WTC11 (cell line): ENCODE data around the gene PCBP1. TPM values are rescaled to one million over a fixed set of nuclear protein-coding genes. Genes with fewer than 3 reads are reported as not detected.
A peak's percentile ranks its signal among the peaks of the same experiment; 100 is the strongest.

Experiments
- AFF4 ChIP-seq: sonication (generic); formaldehyde crosslinking; IDR thresholded peaks from 2 replicates; pipeline ENCODE4 v1.8.1; 2023; ENCODE audit warnings: mild to moderate bottlenecking, missing genetic modification reagents, borderline replicate concordance
- ATF6 ChIP-seq: sonication (generic); formaldehyde crosslinking; IDR thresholded peaks from 2 replicates; pipeline ENCODE4 v1.8.1; 2023; ENCODE audit warnings: mild to moderate bottlenecking, missing genetic modification reagents
- CBFB ChIP-seq: sonication (generic); formaldehyde crosslinking; IDR thresholded peaks from 2 replicates; pipeline ENCODE4 v1.8.1; 2022; ENCODE audit warnings: mild to moderate bottlenecking, low read depth, missing genetic modification reagents
- E2F1 ChIP-seq: sonication (generic); formaldehyde crosslinking; IDR thresholded peaks from 2 replicates; pipeline ENCODE4 v1.8.0; 2022; ENCODE audit warnings: mild to moderate bottlenecking, missing genetic modification reagents
- E2F4 ChIP-seq: sonication (generic); formaldehyde crosslinking; IDR thresholded peaks from 2 replicates; pipeline ENCODE4 v1.8.1; 2022; ENCODE audit warnings: low read depth, mild to moderate bottlenecking, moderate library complexity, missing genetic modification reagents, borderline replicate concordance
- ERG ChIP-seq: fragments of 250-450 bp; sonication (Bioruptor Pico); IDR thresholded peaks from 2 replicates; pipeline ENCODE4 v1.8.0; 2021; ENCODE audit warnings: mild to moderate bottlenecking
- FOXJ3 ChIP-seq: sonication (generic); formaldehyde crosslinking; IDR thresholded peaks from 2 replicates; pipeline ENCODE4 v1.9.0; 2021; ENCODE audit warnings: missing genetic modification reagents, mild to moderate bottlenecking, borderline replicate concordance
- FOXK1 ChIP-seq: sonication (generic); formaldehyde crosslinking; IDR thresholded peaks from 2 replicates; pipeline ENCODE4 v1.8.0; 2022; ENCODE audit warnings: mild to moderate bottlenecking, moderate library complexity, missing genetic modification reagents
- GRHL2 ChIP-seq: fragments of 250-450 bp; sonication (Bioruptor Pico); IDR thresholded peaks from 2 replicates; pipeline ENCODE4 v1.8.0; 2022; ENCODE audit warnings: mild to moderate bottlenecking, moderate library complexity; ENCODE audit not compliant: insufficient replicate concordance, severe bottlenecking
- IRF1 ChIP-seq: sonication (generic); formaldehyde crosslinking; IDR thresholded peaks from 2 replicates; pipeline ENCODE4 v1.8.0; 2023; ENCODE audit warnings: missing genetic modification reagents
- KAT7 ChIP-seq: sonication (generic); formaldehyde crosslinking; IDR thresholded peaks from 2 replicates; pipeline ENCODE4 v1.8.1; 2023; ENCODE audit warnings: missing genetic modification reagents, mild to moderate bottlenecking, borderline replicate concordance
- MAX ChIP-seq: sonication (generic); formaldehyde crosslinking; IDR thresholded peaks from 2 replicates; pipeline ENCODE4 v1.8.0; 2022; ENCODE audit warnings: mild to moderate bottlenecking, missing genetic modification reagents
- MYBL2 ChIP-seq: sonication (generic); formaldehyde crosslinking; IDR thresholded peaks from 2 replicates; pipeline ENCODE4 v1.8.1; 2023; ENCODE audit warnings: mild to moderate bottlenecking, moderate library complexity, missing genetic modification reagents
- NR2C2 ChIP-seq: sonication (generic); formaldehyde crosslinking; IDR thresholded peaks from 2 replicates; pipeline ENCODE4 v1.8.0; 2022; ENCODE audit warnings: mild to moderate bottlenecking, missing genetic modification reagents
- PRRX2 ChIP-seq: fragments of 250-450 bp; sonication (Bioruptor Pico); IDR thresholded peaks from 2 replicates; pipeline ENCODE4 v1.8.0; 2021; ENCODE audit warnings: mild to moderate bottlenecking
- SMAD4 ChIP-seq: sonication (generic); formaldehyde crosslinking; IDR thresholded peaks from 2 replicates; pipeline ENCODE4 v1.8.0; 2022; ENCODE audit warnings: mild to moderate bottlenecking, missing genetic modification reagents
- SP1 ChIP-seq: sonication (generic); formaldehyde crosslinking; conservative IDR thresholded peaks from 2 replicates; pipeline ENCODE4 v1.8.1; 2022; ENCODE audit warnings: missing genetic modification reagents
- USF1 ChIP-seq: sonication (generic); formaldehyde crosslinking; IDR thresholded peaks from 2 replicates; pipeline ENCODE4 v1.8.0; 2022; ENCODE audit warnings: mild to moderate bottlenecking, missing genetic modification reagents
- ZNF121 ChIP-seq: sonication (generic); formaldehyde crosslinking; IDR thresholded peaks from 2 replicates; pipeline ENCODE4 v1.8.0; 2023; ENCODE audit warnings: missing genetic modification reagents
- ZNF263 ChIP-seq: sonication (generic); formaldehyde crosslinking; IDR thresholded peaks from 2 replicates; pipeline ENCODE4 v1.8.1; 2022; ENCODE audit warnings: low read depth, mild to moderate bottlenecking, moderate library complexity, missing genetic modification reagents
- ZNF416 ChIP-seq: fragments of 250-450 bp; sonication (Bioruptor Pico); IDR thresholded peaks from 2 replicates; pipeline ENCODE4 v1.9.0; 2021; ENCODE audit warnings: mild to moderate bottlenecking, inconsistent platforms
- ZNF671 ChIP-seq: fragments of 250-450 bp; sonication (Bioruptor Pico); IDR thresholded peaks from 2 replicates; pipeline ENCODE4 v1.8.0; 2021; ENCODE audit warnings: mild to moderate bottlenecking
- total RNA-seq: library from RNA; stranded (reverse); gene quantifications from 3 replicates; pipeline ENCODE4 v1.2.3, GENCODE V29; 2021

PCBP1 gene
- total RNA-seq, 1 experiment from 2014 or later: 489 TPM

GRCh38 chr2:70086278-70086837 is 919 bp upstream of the PCBP1 start (continued):
- TF ChIP-seq ERG (CRISPR knock-in tag) (0 out of 2 replicates have a peak, but pooled peaks have one; percentile 37), E2F4 (CRISPR knock-in tag) (peak; percentile 43; the same call in 1 of the 2 replicates), GRHL2 (no peak), SMAD4 (no peak), NR2C2 (no peak), MYBL2 (CRISPR knock-in tag) (no peak), PRRX2 (CRISPR knock-in tag) (peak; percentile 40; the same call in 1 of the 2 replicates), AFF4 (CRISPR knock-in tag) (0 out of 2 replicates have a peak, but pooled peaks have one; percentile 17), ZNF121 (CRISPR knock-in tag) (no peak), MAX (CRISPR knock-in tag) (peak; percentile 76; the same call in 1 of the 2 replicates), E2F1 (CRISPR knock-in tag) (0 out of 2 replicates have a peak, but pooled peaks have one; percentile 61), KAT7 (no peak), USF1 (CRISPR knock-in tag) (0 out of 2 replicates have a peak, but pooled peaks have one; percentile 29), CBFB (no peak), FOXK1 (0 out of 2 replicates have a peak, but pooled peaks have one; percentile 24), ZNF416 (0 out of 2 replicates have a peak, but pooled peaks have one; percentile 40), ATF6 (CRISPR knock-in tag) (no peak), ZNF671 (CRISPR knock-in tag) (0 out of 2 replicates have a peak, but pooled peaks have one; percentile 16), ZNF263 (CRISPR knock-in tag) (0 out of 2 replicates have a peak, but pooled peaks have one; percentile 1), FOXJ3 (CRISPR knock-in tag) (no peak), SP1 (CRISPR knock-in tag) (peak; percentile 58), IRF1 (CRISPR knock-in tag) (no peak)
